Stimulated activated naive CD8-positive, alpha-beta T cell treated with anti-CD3 and anti-CD28 coated beads, Interleukin-15, Interleukin-2, amounts not matched to agents 100 U/mL and 50 U/mL, for 24 hours (primary cell): ENCODE data around the gene CAMK2D.

ENCODE experiments used
- ATAC-seq: fragments of 150-1000 bp; cut with Tn5 transposase; one replicate; pipeline ENCODE4 v1.10.0; 2021
- DNase-seq: peaks from one replicate; pipeline ENCODE4 v3.0.0; 2021

CAMK2D gene

GRCh38 chr4:113471146-113471860, 290.2 kb downstream of the CAMK2D start:
- no peak for DNase-seq
- ATAC-seq, result no peak

DNA sequence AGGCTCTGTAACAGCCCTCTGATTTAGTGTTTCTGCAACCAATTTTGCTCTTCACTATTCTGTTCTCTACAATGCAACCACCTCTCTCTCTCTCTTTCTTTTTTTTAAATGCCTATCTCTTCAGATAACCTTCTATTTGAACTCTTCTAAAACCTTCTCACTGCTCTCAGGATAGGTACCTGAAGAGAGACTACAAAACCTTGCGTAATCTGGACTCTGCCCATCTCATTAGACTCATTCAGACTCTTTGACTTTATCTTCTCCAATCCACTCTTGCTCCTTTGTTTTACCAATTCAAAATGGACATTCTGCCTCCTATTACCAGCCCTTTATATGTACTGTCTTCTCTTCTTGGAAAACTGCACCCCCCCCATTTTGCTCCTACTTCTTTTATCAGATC, 291.6 kb downstream of the CAMK2D start:
- ATAC-seq (no peak), DNase-seq (no peak)

DNA sequence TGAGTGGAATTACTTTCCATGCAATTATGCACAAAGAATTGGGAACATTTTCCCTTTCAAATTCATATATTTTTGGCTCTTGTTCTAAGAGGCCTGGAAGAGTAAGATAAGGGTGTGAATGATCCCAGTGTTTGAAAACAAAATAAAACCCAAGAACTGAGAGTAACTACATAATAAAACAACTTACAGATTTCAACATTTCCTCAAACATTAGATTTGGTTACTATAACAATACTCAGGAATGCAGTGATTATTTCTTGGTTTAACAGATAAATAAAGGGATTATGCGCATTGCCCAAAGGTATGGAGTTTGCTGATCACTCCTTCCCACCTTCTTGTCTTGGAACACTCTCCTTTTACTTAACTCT, 292.5 kb downstream of the CAMK2D start:
- ATAC-seq (no peak), DNase-seq (no peak)

GRCh38 chr4:113468165-113469022, 293.1 kb downstream of the CAMK2D start:
- ATAC-seq (peak; percentile 94), DNase-seq (peak; percentile 18)

DNA sequence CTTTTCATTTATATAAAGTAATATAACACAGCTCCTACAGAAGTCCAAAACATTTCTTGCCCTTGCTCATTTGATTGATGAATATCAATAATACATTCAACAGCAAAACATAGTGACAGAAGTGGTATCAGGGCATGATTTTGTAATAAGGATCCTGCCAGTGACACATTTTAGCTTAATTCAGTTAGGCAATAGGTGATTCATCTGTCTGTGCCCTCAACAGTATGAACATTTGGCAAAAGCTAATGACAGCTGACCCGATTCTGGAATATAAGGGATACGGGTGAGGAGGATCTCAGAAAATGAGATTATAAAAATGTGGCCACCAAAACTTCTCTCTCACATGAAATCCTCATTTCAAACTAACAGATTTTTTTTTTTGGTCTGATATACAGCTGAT, 294.0 kb downstream of the CAMK2D start:
- no peak for ATAC-seq

DNA sequence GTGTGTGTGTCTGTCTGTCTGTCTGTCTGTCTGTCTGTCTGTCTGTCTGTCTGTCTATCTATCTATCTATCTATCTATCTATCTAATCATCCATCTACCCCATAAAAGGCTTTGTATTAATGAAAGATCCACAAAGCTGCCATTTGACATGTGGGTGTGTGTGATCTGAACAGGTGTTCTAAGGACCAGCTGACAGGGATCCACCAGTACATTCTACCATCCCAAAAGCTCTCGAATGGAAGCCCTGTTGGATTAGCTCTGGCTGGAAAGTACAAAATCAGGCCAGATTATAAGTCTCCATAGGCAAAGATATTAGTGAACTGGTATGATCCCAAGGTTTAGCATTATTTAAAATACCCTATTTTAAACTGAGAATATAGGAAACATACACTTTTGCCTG, 299.3 kb downstream of the CAMK2D start:
- no peak for ATAC-seq
- no peak for DNase-seq

More for the DNA sequence above, 294.0 kb downstream of the CAMK2D start:
- no peak for DNase-seq

DNA sequence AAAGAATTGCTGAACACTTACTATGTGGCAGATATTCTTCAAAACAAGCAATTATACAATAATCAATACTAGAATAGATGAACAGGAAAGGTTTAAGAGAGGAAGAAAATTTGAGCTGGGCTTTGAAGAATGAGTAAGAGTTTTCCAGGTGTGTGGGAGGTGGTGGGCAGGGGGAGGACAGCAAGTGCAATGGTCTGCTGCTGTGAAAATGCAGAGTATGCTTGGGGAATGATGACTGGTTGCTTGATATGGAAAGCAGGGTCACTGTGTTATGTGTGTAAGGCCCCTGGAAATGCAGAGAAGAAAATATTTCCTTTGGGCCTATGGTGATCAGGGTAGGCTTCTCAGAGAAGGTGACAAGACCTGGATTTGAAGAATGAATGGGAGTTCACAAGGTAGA, 300.3 kb downstream of the CAMK2D start:
- ATAC-seq, result peak; percentile 59

DNA sequence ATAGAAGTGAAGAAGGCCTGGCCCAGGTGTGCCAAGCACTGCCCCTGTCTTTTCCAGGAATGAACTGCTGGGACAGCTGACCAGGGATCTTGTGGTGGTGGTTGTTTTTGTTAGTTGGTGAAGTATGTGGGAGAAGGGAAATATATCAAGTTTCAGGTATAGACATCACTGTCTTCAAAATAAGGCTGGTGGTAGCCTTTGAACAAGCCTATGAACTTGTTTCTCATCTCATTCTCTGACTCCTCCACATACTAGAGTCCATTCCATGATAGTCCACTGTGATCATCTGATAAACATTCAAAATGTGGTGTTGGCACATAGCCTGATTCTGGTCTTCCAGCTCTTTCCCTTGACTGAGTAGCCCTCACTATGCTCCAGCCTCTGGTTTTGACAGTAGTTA, 303.7 kb downstream of the CAMK2D start:
- no peak for DNase-seq
- no peak for ATAC-seq

More for the DNA sequence above, 300.3 kb downstream of the CAMK2D start:
- DNase-seq, result no peak

DNA sequence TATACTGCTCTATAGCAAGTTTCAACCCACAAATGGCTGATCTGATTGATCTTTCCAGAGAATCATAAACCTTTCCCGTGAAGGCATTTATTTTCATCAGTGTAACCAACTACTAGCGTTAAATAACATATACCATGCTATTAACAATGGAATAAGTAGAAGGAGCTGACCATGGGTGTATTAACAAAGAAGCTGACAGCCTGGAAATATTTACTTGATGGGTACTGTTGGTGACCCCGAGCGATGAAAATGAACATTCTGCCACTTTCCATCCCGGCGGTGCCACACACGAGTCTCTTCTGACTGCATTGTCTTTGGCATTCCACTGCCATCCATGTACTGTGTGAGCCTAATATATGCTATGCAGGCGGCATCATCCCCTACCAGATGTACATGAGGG, 304.4 kb downstream of the CAMK2D start:
- ATAC-seq (no peak), DNase-seq (no peak)

DNA sequence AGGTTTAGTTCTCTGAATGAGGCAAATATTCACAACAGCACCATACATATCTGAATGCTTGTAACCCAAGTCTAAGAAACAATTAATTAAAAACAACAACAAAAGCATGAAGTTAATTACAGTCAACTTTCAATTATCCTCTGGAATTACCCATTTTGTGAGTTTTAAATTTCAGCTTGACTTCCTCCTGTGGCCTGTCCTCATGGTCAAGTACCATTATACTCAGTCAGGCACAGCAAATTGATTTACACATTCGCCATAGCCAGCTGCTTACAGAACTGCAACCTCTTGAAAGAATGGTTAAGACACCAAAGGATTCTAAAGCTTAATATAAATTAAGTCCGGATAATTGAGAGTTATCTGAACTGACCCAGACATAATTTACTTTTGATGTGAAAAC, 306.5 kb downstream of the CAMK2D start:
- ATAC-seq, result no peak
- DNase-seq, result no peak

GRCh38 chr4:113452868-113453620, 308.5 kb downstream of the CAMK2D start:
- DNase-seq, result no peak
- ATAC-seq, result no peak

DNA sequence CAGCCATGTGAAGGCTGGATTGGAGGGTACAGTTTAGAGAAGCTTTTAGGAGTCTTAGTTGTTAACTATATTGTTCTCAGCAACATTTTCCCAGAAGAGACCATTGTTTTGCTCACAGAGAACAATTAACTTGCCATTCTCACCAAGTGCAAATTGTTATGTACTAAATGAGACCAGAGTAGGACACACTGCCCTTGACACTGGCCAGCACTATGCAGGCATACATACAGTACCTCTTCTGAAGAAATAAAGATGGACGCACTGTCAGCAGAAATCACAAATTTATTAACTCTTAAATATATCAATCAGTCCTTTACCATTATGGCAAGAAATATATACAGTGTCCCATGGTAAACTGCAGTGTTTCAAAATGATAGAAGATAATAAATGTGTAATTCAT, 309.4 kb downstream of the CAMK2D start:
- no peak for DNase-seq

DNA sequence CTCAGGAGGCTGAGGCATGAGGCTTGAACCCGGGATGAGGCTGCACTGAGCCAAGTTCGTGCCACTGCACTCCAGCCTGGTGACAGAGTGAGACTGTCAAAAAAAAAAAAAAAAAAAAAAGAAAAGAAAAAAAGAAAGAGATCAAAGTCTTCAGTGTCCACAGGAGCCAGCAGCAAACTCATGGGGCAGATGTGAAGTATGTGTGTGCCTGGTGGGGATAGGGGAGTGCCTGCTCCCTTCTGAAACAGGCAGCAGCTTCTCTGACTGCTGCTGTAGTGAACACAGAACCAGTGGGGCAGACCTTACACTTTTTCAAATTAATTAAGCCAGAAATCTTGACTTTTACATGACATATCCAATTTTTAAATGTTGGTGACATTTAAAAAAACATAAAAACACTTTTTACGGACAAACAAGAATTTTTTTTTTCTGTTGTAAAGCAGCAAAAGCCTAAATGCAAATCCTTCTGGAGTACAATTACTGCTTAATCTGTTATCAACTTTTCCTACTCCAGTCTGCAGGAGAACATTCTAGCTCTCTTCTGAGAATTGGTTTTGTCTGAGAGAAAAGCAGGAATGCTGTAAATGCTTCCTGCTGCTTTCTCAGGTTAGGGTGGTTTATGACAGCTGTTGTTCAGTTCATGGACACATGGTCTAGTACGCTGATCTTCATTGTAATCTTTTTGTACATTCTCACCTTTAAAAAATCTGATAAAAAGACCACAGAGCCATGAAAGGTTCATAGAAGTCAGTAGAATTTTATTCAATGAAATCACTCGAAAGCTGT, 311.1 kb downstream of the CAMK2D start:
- DNase-seq (no peak), ATAC-seq (no peak)

More for the DNA sequence above, 309.4 kb downstream of the CAMK2D start:
- ATAC-seq, result no peak

GRCh38 chr4:113449410-113449974, 312.0 kb downstream of the CAMK2D start:
- no peak for ATAC-seq
- no peak for DNase-seq

GRCh38 chr4:113447769-113448168, 313.8 kb downstream of the CAMK2D start:
- ATAC-seq, result peak; percentile 64
- DNase-seq, result peak; percentile 13

- ATAC-seq (no peak), DNase-seq (no peak)
These were observed 314.5 kb downstream of the CAMK2D start for GRCh38 chr4:113447061-113447460.

DNA sequence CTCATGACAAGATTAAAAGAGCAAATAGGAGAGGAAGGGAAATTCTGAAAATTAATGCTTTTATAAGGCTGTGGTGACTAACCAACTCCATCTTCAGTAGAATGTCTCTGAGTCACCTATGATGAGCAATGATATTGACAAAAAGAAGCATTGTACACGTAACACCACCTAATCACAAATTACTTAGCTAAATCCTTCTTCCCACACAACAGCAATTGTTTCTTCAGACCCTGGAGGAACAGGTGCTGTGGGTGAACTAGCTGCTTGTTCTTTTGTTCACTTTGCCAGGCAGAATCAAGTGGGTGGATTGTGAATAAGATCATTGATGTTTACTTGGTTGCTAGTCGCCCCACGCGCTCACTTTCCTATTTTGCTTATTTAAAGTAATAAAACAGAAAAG, 315.5 kb downstream of the CAMK2D start:
- ATAC-seq, result peak; percentile 78

GRCh38 chr4:113445286-113445685, 316.3 kb downstream of the CAMK2D start:
- DNase-seq (no peak), ATAC-seq (no peak)

More for the DNA sequence above, 315.5 kb downstream of the CAMK2D start:
- DNase-seq, result no peak

DNA sequence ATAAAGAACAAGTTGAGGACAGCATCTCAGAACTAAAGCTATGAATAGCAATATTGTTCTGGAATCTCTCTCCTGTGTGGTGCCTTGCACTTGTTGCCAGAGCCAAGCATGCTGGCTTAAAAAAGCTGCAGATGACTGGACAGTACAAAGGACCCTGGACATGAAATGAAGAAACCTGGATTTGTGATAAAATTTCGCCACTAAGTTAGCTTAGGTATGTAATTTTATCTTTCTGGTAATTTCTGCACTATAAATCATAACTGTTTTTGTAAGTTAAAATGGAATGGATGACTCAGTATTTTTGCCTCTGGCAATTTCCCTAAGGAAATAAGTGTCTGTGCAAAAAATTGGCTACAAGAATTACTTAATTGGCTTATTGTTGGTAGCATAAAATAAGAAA, 317.2 kb downstream of the CAMK2D start:
- ATAC-seq, result no peak
- DNase-seq, result no peak

- DNase-seq (no peak), ATAC-seq (no peak)
These were observed 318.7 kb downstream of the CAMK2D start for GRCh38 chr4:113442826-113443225.

DNA sequence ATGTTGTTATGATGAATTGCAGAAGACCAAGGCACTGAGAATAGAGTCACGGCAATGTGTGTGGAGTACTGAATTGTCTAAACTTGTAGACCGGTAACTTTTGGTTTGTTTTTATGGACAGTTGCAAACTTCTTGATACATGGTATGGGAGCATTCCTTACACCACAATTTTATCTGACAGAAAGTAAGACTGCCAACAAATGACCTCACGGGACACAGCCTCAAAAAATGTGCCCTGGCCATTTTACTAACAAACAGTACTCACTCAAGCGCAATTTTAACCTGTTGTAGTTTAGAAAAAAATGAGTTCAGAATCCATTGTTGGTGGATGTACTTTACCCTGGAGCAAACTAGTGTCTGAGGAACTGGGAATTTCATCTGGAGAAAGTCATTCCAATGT, 321.2 kb downstream of the CAMK2D start:
- DNase-seq (no peak), ATAC-seq (no peak)

DNA sequence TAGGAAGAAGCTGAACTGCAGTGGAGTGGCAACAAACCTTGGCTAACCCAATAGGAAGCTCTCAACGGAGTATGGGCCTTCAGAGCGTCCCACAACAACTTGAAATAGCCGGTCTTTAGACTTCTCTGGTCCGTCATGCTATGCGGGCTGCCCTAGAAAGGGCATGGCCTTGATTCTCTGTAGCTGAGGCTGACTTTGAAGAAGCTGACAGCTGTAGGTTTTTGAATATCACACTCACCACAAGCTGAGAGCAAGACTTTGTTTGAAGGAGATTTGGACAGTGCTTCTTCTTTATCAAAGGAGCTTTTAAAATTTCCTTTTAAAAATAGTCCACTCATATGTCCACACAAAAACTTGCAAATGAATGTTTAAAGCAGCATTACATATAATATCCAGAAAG, 322.9 kb downstream of the CAMK2D start:
- no peak for DNase-seq
- ATAC-seq, result no peak
